GM18499 (cell line): ENCODE measurements around the gene USP17L12.
"Not testable (repeated sequence)": the region's sequence is repeated elsewhere in the genome, so short reads cannot be mapped to it uniquely, and the experiment has no call there.

Experiments
- ATAC-seq: cut with Tn5 transposase; IDR thresholded peaks from one replicate; pipeline ENCODE4 v1.9.1; 2021; ENCODE audit warnings: moderate number of reproducible peaks; ENCODE audit not compliant: insufficient read depth, unreplicated experiment

The USP17L12 gene

GRCh38 chr4:9219852-9220251 lies at the start of gene USP17L12:
Gene USP17L12, plus strand, starts transcription at chr4:9220152. Its CDS starts 0 bp downstream, at chr4:9220152.
- ATAC-seq = not testable (repeated sequence)

- not testable (repeated sequence) for ATAC-seq
Measured at GRCh38 chr4:9210357-9210756, 9.6 kb upstream of the USP17L12 start, which contains the start of gene USP17L10. Gene USP17L10, plus strand, starts transcription at chr4:9210657. Its CDS starts 0 bp downstream, at chr4:9210657.

- ATAC-seq = not testable (repeated sequence)
Measured at GRCh38 chr4:9214701-9215100, 5.3 kb upstream of the USP17L12 start.

GRCh38 chr4:9215105-9215504 lies 4.8 kb upstream of the USP17L12 start, which contains the start of gene USP17L11:
Gene USP17L11, plus strand, starts transcription at chr4:9215405. Its CDS starts 0 bp downstream, at chr4:9215405.
- not testable (repeated sequence) for ATAC-seq

GRCh38 chr4:9224596-9224995 lies 4.6 kb downstream of the USP17L12 start, which contains the start of gene USP17L13:
Gene USP17L13, plus strand, starts transcription at chr4:9224896. Its CDS starts 0 bp downstream, at chr4:9224896.
- ATAC-seq = not testable (repeated sequence)

- ATAC-seq = not testable (repeated sequence)
Measured at GRCh38 chr4:9230249-9230648, 10.3 kb downstream of the USP17L12 start.

- ATAC-seq = not testable (repeated sequence)
Measured at GRCh38 chr4:9234085-9234484, 14.1 kb downstream of the USP17L12 start, which contains the start of gene USP17L15. Gene USP17L15, plus strand, starts transcription at chr4:9234385. Its CDS starts 0 bp downstream, at chr4:9234385.

- not testable (repeated sequence) for ATAC-seq
Measured at GRCh38 chr4:9238461-9238860, 18.5 kb downstream of the USP17L12 start.

- ATAC-seq = not testable (repeated sequence)
Measured at GRCh38 chr4:9243579-9243978, 23.6 kb downstream of the USP17L12 start, which contains the start of gene USP17L17. Gene USP17L17, plus strand, starts transcription at chr4:9243879. Its CDS starts 0 bp downstream, at chr4:9243879.

GRCh38 chr4:9247953-9248680 lies 28.2 kb downstream of the USP17L12 start, which contains the start of gene USP17L18:
Gene USP17L18, plus strand, starts transcription at chr4:9248630. Its CDS starts 0 bp downstream, at chr4:9248630.
- ATAC-seq = not testable (repeated sequence)

GRCh38 chr4:9253078-9253477 lies 33.1 kb downstream of the USP17L12 start, which contains the start of gene USP17L19:
Gene USP17L19, plus strand, starts transcription at chr4:9253378. Its CDS starts 0 bp downstream, at chr4:9253378.
- ATAC-seq = not testable (repeated sequence)

GRCh38 chr4:9257824-9258223 lies 37.9 kb downstream of the USP17L12 start, which contains the start of gene USP17L20:
Gene USP17L20, plus strand, starts transcription at chr4:9258124. Its CDS starts 0 bp downstream, at chr4:9258124.
- ATAC-seq = not testable (repeated sequence)

- not testable (repeated sequence) for ATAC-seq
Measured at GRCh38 chr4:9262572-9262971, 42.6 kb downstream of the USP17L12 start, which contains the start of gene USP17L21. Gene USP17L21, plus strand, starts transcription at chr4:9262872. Its CDS starts 0 bp downstream, at chr4:9262872.

GRCh38 chr4:9267319-9267718 lies 47.4 kb downstream of the USP17L12 start, which contains the start of gene USP17L22:
Gene USP17L22, plus strand, starts transcription at chr4:9267619. Its CDS starts 0 bp downstream, at chr4:9267619.
- ATAC-seq = not testable (repeated sequence)
